Measurements from ENCODE around the gene POU4F3.

DNA sequence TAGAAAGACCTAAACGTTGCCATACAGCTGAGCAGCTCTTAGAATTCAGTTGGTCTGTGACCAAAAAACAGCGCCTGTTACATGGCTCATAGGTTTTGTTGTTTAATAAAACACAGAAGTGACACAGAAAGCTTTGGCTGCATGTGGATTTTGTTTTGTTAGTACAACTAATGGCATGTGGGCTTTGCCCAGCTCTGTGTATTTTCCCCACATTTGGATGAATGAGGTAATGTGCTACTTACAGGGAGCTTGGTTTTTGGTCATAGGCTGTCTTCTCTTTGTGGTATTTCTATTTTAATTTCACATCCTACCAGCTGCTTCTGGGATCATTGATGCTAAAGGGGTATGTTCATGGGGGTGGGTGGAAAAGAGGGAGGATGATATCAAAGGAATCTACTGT lies 37.0 kb upstream of the POU4F3 start:
- TF ChIP-seq EP300 (IDR thresholded peaks at IDR 0.05; ENCODE audit: low read depth), result no peak
- TF ChIP-seq, protein P1, sequence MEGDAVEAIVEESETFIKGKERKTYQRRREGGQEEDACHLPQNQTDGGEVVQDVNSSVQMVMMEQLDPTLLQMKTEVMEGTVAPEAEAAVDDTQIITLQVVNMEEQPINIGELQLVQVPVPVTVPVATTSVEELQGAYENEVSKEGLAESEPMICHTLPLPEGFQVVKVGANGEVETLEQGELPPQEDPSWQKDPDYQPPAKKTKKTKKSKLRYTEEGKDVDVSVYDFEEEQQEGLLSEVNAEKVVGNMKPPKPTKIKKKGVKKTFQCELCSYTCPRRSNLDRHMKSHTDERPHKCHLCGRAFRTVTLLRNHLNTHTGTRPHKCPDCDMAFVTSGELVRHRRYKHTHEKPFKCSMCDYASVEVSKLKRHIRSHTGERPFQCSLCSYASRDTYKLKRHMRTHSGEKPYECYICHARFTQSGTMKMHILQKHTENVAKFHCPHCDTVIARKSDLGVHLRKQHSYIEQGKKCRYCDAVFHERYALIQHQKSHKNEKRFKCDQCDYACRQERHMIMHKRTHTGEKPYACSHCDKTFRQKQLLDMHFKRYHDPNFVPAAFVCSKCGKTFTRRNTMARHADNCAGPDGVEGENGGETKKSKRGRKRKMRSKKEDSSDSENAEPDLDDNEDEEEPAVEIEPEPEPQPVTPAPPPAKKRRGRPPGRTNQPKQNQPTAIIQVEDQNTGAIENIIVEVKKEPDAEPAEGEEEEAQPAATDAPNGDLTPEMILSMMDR (IDR thresholded peaks at IDR 0.05), result no peak

All from transverse colon (tissue), 3 donors.